A673 (cell line): ENCODE data around the gene SPDYE4. TPM values are rescaled to one million over a fixed set of nuclear protein-coding genes. Genes with fewer than 3 reads are reported as not detected.

Source experiments
- BruUV-seq: library from RNA; stranded (reverse); fragments of 400-500 nt; replicated peaks from 2 replicates; lab custom pipeline; 2021; lab: Mats Ljungman, UMichigan
- CTCF ChIA-PET: fragments of 300-600 bp; sonication (Branson Sonifier 250); formaldehyde crosslinking; loops from one replicate; lab custom pipeline; 2022; ENCODE audit warnings: antibody characterized with exemption; lab: Charles Lee
- POLR2A ChIA-PET: fragments of 300-600 bp; sonication (Branson Sonifier 250); formaldehyde crosslinking; loops from one replicate; lab custom pipeline; 2022; ENCODE audit warnings: antibody characterized with exemption; ENCODE audit not compliant: low non-redundant PET; lab: Charles Lee
- DNase-seq: peaks from one replicate; pipeline ENCODE4 v3.0.0-alpha.2; 2015; ENCODE audit warnings: low spot score
- H3K27ac ChIP-seq: fragments of 200-600 bp; sonication (generic); 2 replicates; pipeline ENCODE4 v1.5.1; 2016; ENCODE audit warnings: mixed run types, low read depth, mild to moderate bottlenecking, mixed read lengths, antibody characterized with exemption, low read length; ENCODE audit not compliant: poor library complexity, severe bottlenecking
- H3K27me3 ChIP-seq: fragments of 200-600 bp; sonication (generic); replicated peaks from 2 replicates; pipeline ENCODE4 v1.6.1; 2017; ENCODE audit warnings: mixed run types, low read depth, mild to moderate bottlenecking, mixed read lengths, antibody characterized with exemption, low read length; ENCODE audit not compliant: insufficient read depth, poor library complexity
- H3K36me3 ChIP-seq: fragments of 200-600 bp; sonication (generic); 2 replicates; pipeline ENCODE4 v1.6.1; 2016; ENCODE audit warnings: mixed run types, mild to moderate bottlenecking, mixed read lengths, antibody characterized with exemption, low read length; ENCODE audit not compliant: insufficient read depth, poor library complexity, severe bottlenecking
- H3K4me1 ChIP-seq: fragments of 200-600 bp; sonication (generic); 2 replicates; pipeline ENCODE4 v1.6.1; 2017; ENCODE audit warnings: mixed run types, mild to moderate bottlenecking, mixed read lengths, antibody characterized with exemption, low read length; ENCODE audit not compliant: insufficient read depth, poor library complexity, severe bottlenecking
- H3K4me3 ChIP-seq: fragments of 200-600 bp; sonication (generic); 2 replicates; pipeline ENCODE4 v1.5.1; 2016; ENCODE audit warnings: low read depth, mixed run types, mild to moderate bottlenecking, mixed read lengths, low read length; ENCODE audit not compliant: poor library complexity, severe bottlenecking
- H3K9me3 ChIP-seq: fragments of 200-600 bp; sonication (generic); 2 replicates; pipeline ENCODE4 v1.6.1; 2016; ENCODE audit warnings: mixed run types, low read depth, mild to moderate bottlenecking, mixed read lengths, antibody characterized with exemption, low read length; ENCODE audit not compliant: poor library complexity, severe bottlenecking
- CTCF ChIP-seq: fragments of 300-800, 200-600 bp; sonication (generic); conservative IDR thresholded peaks from 2 replicates; pipeline ENCODE4 v1.5.1; 2017; ENCODE audit warnings: low read depth, mild to moderate bottlenecking, antibody characterized with exemption, low read length, moderate library complexity, mixed read lengths
- EZH2 ChIP-seq: fragments of 200-600 bp; sonication (generic); IDR thresholded peaks from 2 replicates; pipeline ENCODE4 v1.6.1; 2017; ENCODE audit warnings: borderline replicate concordance, low read depth, mild to moderate bottlenecking, mixed read lengths, antibody characterized with exemption, low read length; ENCODE audit not compliant: poor library complexity, severe bottlenecking
- intact Hi-C: fragments of 100-400 bp; cut with micrococcal nuclease; formaldehyde crosslinking; loops from one replicate; pipeline ENCODE4 v1.10.0; 2022; ENCODE audit not compliant: unreplicated experiment
- total RNA-seq: library from RNA; stranded (reverse); gene quantifications from 2 replicates; pipeline ENCODE4 v1.2.3, GENCODE V29; 2021

SPDYE4 gene
- total RNA-seq, 1 experiment from 2014 or later: not detected

GRCh38 chr17:8797621-8798175, 39.4 kb upstream of the SPDYE4 start:
- H3K36me3 ChIP-seq: no peaks in the 10 kb centered on the region
- intact Hi-C loops: no loop called here
- no peak for TF ChIP-seq CTCF
- no peak for TF ChIP-seq EZH2
- H3K27ac ChIP-seq: no peak overlapping the region
- no peak overlapping the region for H3K4me3 ChIP-seq
- no peaks in the 10 kb centered on the region for H3K9me3 ChIP-seq
- CTCF ChIA-PET: no interaction called here
- POLR2A ChIA-PET: no interaction called here
- DNase-seq: no peak
- H3K4me1 ChIP-seq: no peaks in the 10 kb centered on the region
- no TSS peak for BruUV-seq
- H3K27me3 ChIP-seq: peaks cover 6% of the 10 kb centered on the region

- intact Hi-C loops: no loop called here
- H3K9me3 ChIP-seq: peaks cover 6% of the 10 kb centered on the region
- no peak for DNase-seq
- H3K36me3 ChIP-seq: no peaks in the 10 kb centered on the region
- no peaks in the 10 kb centered on the region for H3K4me1 ChIP-seq
- POLR2A ChIA-PET: no interaction called here
- H3K4me3 ChIP-seq: no peak overlapping the region
- H3K27ac ChIP-seq: no peak overlapping the region
- no peak for TF ChIP-seq EZH2
- TF ChIP-seq CTCF: no peak
- H3K27me3 ChIP-seq: peaks cover 6% of the 10 kb centered on the region
- CTCF ChIA-PET: no interaction called here
- no TSS peak for BruUV-seq
These were observed 36.3 kb upstream of the SPDYE4 start for GRCh38 chr17:8794636-8795035.

GRCh38 chr17:8793649-8794048, 35.3 kb upstream of the SPDYE4 start:
- intact Hi-C loops: no loop called here
- Histone ChIP-seq H3K36me3 (no peaks in the 10 kb centered on the region), H3K9me3 (peaks cover 6% of the 10 kb centered on the region), H3K4me1 (no peaks in the 10 kb centered on the region), H3K27me3 (peaks cover 2% of the 10 kb centered on the region), H3K27ac (no peak overlapping the region), H3K4me3 (no peak overlapping the region)
- ChIA-PET CTCF (interaction anchor here (0.6 kb wide), 1 partner anchor 12 kb away, joined by 3 read pairs; no protein-coding TSS in a partner anchor), POLR2A (no interaction called here)
- no peak for DNase-seq
- TF ChIP-seq EZH2: no peak
- no peak for TF ChIP-seq CTCF
- no TSS peak for BruUV-seq
